T1000 (cell line): ENCODE data around the gene ACSL6.

Experiments used
- DNase-seq: peaks from one replicate; lab custom pipeline; 2025; ENCODE audit warnings: mixed read lengths; lab: John Stamatoyannopoulos, UW

ACSL6 gene

DNA sequence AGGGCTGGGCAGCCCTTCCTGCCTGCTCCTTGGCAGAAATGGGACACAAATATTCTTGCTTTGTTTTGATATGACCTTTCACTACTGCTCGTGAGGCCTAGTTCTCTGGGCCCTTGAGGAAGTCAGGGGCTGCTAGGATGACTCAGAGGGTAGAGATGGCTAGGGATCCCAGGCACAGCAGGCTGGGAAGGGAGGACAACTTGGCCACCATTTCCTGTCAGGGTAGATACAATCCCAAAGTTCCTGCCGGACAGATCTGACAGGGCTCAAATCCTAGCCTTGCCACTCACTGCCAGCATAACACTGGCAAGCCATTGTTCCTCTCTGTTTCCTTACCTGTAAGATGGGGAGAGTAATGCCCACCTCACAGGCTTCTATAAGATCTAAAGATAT, 34.2 kb downstream of the ACSL6 start:
- no peak for DNase-seq

- DNase-seq: no peak
Measured at GRCh38 chr5:131976414-131977211, 34.8 kb downstream of the ACSL6 start.

DNA sequence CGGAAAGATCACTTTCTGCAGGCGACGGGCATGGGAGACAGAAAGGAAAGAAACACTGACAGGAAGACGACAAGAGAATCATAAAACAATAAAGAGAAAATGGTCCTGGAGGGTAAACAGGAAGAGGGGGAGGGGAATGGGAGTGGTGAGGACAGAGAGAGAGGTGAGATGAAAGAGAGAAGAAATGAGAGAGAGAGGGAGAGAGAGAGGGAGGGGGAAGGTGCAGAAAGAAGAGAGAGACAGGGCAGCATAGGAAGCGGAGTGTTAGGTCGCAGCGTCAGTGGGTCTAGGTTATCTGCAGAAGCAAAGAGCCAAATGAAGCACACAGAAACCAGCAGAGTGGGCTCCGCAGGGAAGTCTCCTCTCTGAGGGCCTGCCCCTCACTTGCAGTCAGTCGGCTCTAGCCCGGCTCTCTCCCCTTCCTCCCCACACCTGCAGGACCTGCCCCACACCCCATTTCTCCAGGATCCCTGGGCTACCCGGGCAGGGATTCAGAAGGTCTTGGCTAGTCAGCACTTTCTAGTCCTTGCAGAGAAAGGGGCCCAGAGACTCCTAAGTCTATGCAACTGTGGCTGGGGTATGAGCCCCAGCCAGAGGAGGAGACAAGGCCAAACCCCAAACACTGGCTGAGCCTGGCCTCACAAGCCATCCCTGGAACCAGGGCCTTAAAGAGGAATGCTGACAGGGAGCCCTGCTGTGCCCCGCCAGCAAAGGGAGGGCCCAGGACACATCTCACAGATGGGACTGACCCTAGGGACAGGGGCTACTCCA, 36.3 kb downstream of the ACSL6 start:
- DNase-seq: no peak

- DNase-seq: no peak
Measured at GRCh38 chr5:131974622-131974955, 36.9 kb downstream of the ACSL6 start.

- DNase-seq: no peak
Measured at GRCh38 chr5:131974016-131974415, 37.4 kb downstream of the ACSL6 start.

DNA sequence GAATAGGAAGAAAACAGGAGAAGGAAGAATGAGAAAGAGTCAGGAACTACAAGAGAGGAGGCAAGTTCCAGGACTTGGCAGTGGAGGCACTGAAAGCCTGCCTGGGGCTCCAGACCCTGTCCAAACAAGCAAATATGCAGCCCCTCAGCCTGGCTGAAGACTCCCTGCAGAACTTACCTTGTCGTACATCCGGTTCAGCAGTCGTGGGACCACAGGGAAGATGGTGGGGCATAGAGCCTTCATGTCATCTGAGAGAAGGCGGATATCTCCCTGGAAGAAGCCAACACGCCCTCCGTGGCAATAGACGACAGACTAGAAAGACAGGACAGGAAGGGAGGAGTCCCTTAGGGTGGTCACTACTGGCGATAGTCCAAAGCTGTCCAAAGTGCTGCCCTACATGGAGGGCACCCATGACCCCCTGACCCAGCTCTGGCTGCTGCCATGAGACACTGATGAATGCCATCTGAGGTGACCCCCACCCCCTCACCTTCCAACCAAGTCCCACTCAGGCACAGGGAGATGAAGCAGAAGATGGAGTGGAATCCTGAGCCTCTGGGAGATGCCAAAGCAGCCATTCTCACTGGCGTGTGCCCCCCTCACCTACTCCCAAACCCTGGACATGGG, 38.3 kb downstream of the ACSL6 start:
- DNase-seq: no peak

- DNase-seq: no peak
Measured at GRCh38 chr5:131968396-131968954, 43.0 kb downstream of the ACSL6 start.

DNA sequence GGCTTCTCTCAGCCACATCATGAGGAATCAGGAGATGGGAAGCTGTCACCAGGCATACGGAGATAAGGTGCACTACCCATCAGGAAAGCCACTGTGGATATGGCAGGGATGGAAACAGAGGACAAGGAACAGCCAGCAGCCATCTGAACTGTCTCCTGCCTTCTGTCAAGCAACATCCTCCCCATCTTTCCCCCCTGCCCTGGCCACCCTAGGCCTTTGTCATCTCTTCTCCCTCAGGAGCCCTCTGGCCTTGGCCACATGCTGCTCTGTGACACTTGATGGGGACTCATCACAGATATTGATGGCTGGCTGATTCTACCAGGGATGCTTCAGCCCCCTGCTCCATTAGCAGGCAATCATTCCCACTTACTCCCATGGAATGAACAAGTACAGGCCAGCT, 44.9 kb downstream of the ACSL6 start:
- no peak for DNase-seq

GRCh38 chr5:131965826-131966415, 45.5 kb downstream of the ACSL6 start:
- no peak for DNase-seq

GRCh38 chr5:131959906-131960305, 51.6 kb downstream of the ACSL6 start:
- no peak for DNase-seq

- no peak for DNase-seq
Measured at GRCh38 chr5:131959136-131959535, 52.3 kb downstream of the ACSL6 start.

GRCh38 chr5:131957721-131958441, 53.6 kb downstream of the ACSL6 start:
- no peak for DNase-seq

DNA sequence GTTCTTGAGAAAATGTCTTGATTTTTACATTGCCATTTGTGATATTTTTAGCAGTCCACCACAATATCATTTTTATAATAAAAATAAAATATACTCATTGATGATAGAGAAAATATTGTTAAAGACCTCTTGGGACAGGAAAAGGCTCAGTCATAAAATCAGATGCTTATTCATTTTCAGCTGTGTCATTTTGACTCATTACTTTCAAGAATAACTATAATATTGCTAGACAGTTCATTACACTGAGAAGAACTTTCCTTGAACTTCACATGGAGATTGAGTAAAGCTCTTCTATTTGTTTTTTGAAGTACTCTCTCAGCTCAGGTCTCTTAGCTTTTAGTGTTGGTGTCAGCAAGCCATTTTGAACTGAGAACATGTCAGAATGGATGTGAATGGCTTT, 57.5 kb downstream of the ACSL6 start:
- no peak for DNase-seq

GRCh38 chr5:131952301-131952857, 59.1 kb downstream of the ACSL6 start:
- DNase-seq: no peak

DNA sequence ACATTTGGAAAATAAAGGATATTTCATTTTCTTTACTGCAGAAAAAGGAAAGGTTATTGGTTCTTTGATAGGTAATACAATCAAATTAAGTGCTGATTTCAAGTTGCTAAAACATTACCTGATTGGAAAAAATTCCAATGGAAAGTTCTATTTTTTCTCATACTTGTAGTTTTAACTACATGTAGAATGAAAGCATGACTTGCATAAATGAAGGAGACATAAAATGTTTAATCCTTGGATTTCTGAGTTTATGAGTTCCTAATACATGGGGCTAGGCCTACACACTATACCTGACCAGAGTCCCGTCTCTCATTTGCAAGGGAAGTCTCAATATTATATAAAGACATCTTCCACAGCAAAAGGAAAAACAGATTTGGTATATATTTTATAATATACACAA, 60.8 kb downstream of the ACSL6 start:
- no peak for DNase-seq

DNA sequence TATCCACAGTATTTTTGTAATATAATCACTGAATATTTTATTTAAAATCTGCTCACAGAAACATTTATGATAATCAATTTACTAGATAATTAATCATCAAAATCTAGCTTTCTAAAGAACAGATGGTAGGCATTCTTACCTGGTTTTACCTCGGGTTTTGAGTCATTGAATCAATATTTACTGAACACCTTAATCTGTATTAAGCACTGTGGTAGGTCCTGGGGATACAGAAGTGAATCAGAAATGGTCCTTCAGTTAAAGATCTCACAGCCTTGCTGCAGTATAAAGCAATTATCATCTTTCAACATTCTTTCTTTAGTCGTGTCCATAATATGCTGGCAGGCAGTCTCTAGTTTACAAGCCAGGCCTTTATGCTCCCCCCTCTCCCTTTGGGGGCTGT, 64.0 kb downstream of the ACSL6 start:
- no peak for DNase-seq

GRCh38 chr5:131945551-131946168, 65.8 kb downstream of the ACSL6 start, which contains the start of gene MEIKIN:
MEIKIN (minus strand) TSS chr5:131945663; CDS start chr5:131945505, 158 bp downstream.
- DNase-seq: no peak

- DNase-seq: no peak
Measured at GRCh38 chr5:131944702-131945550, 66.5 kb downstream of the ACSL6 start.

- no peak for DNase-seq
Measured at GRCh38 chr5:131943916-131944315, 67.5 kb downstream of the ACSL6 start.

DNA sequence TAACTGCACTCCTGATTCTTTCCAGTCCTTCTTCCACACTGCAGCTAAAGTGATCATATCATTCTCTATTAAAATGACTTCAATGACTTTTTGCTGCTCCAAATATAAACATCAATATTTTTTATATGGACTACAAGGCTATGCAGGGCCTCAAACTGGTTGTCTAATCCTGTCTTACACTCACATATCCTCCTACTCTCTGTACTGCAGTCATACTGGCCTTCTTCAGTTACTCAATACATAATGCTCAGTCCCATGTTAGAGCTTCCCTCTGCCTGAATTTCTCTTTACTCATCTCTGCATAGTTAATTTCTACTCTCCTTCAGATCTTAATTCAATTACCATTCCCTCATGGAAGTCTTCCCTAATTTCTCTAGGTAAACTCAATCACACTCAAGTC, 69.4 kb downstream of the ACSL6 start:
- no peak for DNase-seq
